HPDE6-E6E7 (cell line): ENCODE data around the gene KCTD14.
"Not testable (repeated sequence)": the region's sequence is repeated elsewhere in the genome, so short reads cannot be mapped to it uniquely, and the experiment has no call there.

Experiments used
- DNase-seq: peaks from one replicate; pipeline ENCODE4 v3.0.0; 2011; ENCODE audit warnings: missing footprints; ENCODE audit errors: extremely low spot score

The KCTD14 gene

DNA sequence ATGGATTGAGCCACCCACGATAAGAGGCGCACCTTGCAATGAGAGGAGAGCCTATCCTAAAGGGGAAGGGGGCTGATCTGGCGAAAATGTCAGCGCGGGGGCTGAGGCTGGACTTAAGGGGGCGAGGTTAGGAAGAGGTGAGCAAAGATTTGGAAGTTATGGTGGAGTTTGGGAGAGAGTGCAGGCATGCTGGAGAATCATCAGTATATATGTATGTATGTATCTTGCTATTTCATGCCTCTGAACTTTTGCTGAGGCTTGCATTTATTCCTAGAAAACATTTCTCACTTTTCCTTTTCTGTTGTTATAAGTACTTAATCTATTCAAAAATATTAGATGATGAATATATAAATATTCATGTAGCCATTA, 23.4 kb upstream of the KCTD14 start:
- DNase-seq, result no peak

GRCh38 chr11:78045851-78046485, 22.9 kb upstream of the KCTD14 start:
- peak; percentile 75 for DNase-seq

- no peak for DNase-seq
Observed at GRCh38 chr11:78044706-78045105, 21.6 kb upstream of the KCTD14 start.

GRCh38 chr11:78041843-78042440, 18.9 kb upstream of the KCTD14 start:
- DNase-seq, result no peak

- DNase-seq, result not testable (repeated sequence)
Observed at GRCh38 chr11:78041380-78041719, 18.3 kb upstream of the KCTD14 start.

GRCh38 chr11:78040691-78041379, 17.8 kb upstream of the KCTD14 start:
- no peak for DNase-seq

- peak; percentile 52 for DNase-seq
Observed at GRCh38 chr11:78039919-78040671, 17.0 kb upstream of the KCTD14 start.

- DNase-seq, result no peak
Observed at GRCh38 chr11:78039391-78039918, 16.4 kb upstream of the KCTD14 start.

- no peak for DNase-seq
Observed at GRCh38 chr11:78038697-78039313, 15.7 kb upstream of the KCTD14 start.

DNA sequence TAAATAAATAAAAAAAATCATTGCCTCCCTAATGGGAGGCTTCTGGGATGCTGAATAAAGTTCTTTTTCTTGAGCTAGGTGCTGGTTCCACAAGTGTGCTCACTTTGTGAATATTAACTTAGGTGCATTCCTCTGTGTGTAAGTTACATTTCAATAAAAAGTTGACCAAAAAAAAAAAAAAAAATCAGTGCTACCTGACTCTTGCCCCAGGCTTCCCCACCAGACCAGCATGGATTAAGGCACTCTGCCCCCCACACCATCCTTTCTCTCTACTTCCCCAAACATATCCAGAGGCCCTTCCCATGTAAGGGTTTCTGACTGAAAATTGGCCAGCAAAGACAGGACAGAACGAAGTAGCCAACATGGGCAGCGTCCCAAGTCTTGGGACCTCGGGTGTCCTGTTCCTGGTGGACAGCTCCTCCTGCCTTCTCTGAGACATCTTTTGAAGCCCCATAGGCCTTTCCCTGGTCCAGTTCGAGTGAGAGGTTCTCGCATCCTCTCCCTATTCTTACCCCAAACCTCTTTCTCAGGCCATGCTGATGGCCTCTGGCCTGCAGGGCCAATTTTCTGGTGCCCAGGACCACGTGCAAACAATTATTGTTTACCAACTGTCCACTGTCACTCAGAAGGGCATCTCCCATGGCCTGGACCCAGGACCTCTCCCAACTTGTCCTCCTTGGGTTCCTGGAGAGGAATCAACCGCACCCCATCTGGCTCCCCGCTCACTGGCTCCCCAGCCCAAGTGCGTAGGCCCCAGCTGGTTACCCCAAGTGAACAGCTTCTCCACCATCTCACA, 14.9 kb upstream of the KCTD14 start:
- no peak for DNase-seq

GRCh38 chr11:78037056-78037455, 14.0 kb upstream of the KCTD14 start:
- DNase-seq, result no peak

DNA sequence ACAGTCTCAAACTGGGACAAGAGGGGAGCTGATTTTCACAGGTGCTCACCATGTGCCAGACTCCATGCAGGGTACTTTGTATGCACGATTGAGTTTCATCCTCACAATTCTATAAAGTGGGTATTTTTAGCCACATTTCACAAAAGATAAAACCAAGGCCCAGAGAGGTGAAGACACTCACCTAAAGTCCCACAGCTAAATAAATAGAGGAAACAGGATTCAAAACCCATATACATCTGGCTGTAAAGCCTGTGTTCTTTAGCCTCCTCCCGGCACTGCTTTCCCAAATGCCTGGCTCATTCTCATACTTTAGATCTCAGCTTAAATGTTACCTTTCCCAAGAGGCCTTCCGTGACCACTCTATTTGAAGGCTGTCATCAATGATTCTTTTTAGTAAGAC, 13.2 kb upstream of the KCTD14 start:
- no peak for DNase-seq

DNA sequence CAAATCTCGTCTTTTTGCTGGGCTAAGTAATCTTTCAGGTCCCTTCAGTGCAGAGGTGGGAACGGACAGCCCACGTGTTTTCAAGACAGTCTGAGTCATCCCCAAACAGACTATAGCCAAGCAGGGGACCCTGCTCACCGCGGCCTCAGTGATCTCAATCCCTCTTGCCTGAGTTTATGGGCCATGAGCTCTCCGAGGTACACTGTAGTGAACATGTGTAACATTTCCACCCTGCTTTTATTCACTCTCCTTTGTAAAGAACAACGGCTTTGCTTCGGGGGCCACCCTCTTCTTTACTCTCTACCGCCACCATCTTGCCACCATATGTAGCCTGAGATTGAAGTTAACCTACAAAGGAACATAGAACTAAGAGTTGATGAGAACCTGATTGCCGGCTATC, 11.5 kb upstream of the KCTD14 start:
- no peak for DNase-seq

- no peak for DNase-seq
Observed at GRCh38 chr11:78033040-78033439, 10.0 kb upstream of the KCTD14 start.

DNA sequence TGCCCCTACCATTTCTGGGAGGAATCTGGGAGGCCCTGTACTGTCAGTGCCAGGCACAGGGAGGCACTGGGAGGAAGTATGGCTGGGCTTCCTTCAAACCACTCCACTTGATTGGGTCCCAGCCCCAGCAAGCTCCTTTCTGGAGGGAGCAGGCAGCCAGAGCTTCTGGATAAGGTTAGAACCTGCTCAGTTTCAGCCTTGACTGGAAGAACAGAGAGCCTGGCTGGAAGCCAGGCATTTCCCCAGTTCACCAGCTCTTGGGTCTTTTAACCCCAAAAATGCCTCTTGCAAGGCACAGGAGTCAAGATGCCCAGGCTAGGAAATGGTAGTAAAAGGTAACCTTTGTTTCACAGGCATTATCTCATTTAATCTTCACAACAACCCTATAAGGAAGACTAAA, 9.0 kb upstream of the KCTD14 start:
- no peak for DNase-seq

- no peak for DNase-seq
Observed at GRCh38 chr11:78031629-78032028, 8.6 kb upstream of the KCTD14 start.

- DNase-seq, result no peak
Observed at GRCh38 chr11:78030429-78031325, 7.6 kb upstream of the KCTD14 start.

- DNase-seq, result not testable (repeated sequence)
Observed at GRCh38 chr11:78028423-78028822, 5.3 kb upstream of the KCTD14 start.

DNA sequence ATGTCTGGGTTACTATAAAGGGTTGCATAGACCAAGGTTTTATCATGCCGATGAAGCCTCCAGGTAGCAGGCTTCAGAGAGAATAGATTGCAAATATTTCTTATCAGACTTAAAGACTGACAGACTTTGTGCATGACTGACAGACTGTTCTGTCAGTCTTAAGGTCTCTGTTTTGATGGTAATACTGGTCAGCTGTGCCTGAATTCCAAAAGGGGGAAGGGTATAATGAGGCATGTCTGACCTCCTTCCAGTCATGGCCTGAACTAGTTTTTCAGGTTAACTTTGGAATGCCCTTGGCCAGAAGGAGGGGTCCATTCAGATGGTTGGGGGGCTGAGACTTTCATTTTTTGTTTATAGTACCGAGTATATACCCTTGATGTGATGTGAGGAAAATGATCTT, 4.7 kb upstream of the KCTD14 start:
- no peak for DNase-seq

DNA sequence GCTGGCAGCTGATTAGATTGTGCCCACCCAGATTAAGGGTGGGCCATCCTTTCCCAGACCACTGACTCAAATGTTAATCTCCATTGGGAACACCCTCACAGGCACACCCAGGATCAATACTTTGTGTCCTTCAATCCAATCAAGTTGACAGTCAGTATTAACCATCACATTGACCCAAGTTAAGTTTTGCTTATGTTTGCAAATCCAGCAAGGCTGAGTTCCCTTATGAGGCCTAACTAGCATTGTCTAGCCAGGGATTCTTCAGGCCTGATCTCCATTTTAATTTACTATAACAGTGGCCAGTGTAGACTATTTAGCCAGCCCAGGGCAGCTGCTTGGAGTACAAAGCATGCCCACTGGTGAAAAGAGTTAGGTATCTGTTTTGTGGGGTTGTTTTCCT, 2.3 kb upstream of the KCTD14 start:
- no peak for DNase-seq
